ENCODE data around the gene DNAJC17.

DNA sequence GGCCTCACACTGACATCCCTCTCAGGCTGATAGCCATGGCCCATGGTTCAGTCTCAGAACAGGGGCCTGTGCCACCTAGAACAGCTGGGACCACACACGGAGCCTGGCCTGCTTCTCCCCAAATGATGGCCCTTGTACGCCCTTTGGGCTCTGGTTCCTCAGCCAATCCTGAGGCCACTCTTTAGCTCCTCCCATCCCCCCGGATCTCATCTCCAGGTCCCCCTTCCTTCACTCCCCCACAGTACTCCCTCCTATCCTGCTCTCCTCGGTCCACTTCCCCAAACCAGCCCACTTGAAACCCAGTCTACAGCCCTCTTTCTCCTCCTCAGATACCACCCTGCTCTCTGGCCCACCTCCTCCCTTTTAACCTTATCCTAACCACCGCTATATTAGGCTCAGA lies 18.2 kb downstream of the DNAJC17 start:
- TF ChIP-seq, protein P1, sequence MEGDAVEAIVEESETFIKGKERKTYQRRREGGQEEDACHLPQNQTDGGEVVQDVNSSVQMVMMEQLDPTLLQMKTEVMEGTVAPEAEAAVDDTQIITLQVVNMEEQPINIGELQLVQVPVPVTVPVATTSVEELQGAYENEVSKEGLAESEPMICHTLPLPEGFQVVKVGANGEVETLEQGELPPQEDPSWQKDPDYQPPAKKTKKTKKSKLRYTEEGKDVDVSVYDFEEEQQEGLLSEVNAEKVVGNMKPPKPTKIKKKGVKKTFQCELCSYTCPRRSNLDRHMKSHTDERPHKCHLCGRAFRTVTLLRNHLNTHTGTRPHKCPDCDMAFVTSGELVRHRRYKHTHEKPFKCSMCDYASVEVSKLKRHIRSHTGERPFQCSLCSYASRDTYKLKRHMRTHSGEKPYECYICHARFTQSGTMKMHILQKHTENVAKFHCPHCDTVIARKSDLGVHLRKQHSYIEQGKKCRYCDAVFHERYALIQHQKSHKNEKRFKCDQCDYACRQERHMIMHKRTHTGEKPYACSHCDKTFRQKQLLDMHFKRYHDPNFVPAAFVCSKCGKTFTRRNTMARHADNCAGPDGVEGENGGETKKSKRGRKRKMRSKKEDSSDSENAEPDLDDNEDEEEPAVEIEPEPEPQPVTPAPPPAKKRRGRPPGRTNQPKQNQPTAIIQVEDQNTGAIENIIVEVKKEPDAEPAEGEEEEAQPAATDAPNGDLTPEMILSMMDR (IDR thresholded peaks at IDR 0.05; ENCODE audit: poor library complexity, severe bottlenecking) = no peak
- no peak for TF ChIP-seq SMC3 (conservative IDR thresholded peaks at IDR 0.05; ENCODE audit: poor library complexity)

Measured in neural cell (in vitro differentiated cells).